ENCODE data around the gene STARD7. TPM values are rescaled to one million over a fixed set of nuclear protein-coding genes. Genes with fewer than 3 reads are reported as not detected.

Gene STARD7
- total RNA-seq, 4 donors from 2014 or later: 93.4 to 122 (median 107) TPM

GRCh38 chr2:96136129-96136720, 72.4 kb downstream of the STARD7 start:
- no peak for ATAC-seq
- TF ChIP-seq EP300 (IDR thresholded peaks at IDR 0.05) (no peak), POLR2A (IDR thresholded peaks at IDR 0.05) (no peak), POLR2AphosphoS5 (IDR thresholded peaks at IDR 0.05) (no peak), CTCF (IDR thresholded peaks at IDR 0.05) (no peak)
- H3K27me3 ChIP-seq: peaks cover 49% of the 10 kb centered on the region

DNA sequence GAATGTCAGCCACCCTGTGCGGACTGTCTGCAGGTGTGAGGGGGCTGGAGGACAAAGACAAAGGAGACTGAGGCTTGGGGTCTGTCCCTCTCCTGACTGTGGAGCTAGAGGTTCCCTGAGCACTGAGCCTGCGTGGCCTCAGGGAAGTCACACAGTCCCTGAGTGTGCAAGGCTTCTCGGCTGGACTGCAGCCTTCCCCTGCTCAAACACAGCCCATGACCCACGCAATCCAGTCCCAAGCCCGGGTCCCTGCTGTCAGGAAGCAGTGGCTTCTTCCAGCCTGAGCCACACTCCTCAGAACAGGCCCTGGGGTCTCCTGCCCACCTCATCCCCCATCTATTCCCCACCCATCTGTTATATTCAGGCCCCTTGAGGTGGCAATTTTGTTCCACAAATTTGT, 73.0 kb downstream of the STARD7 start:
- Histone ChIP-seq H3K9me3 (no peaks in the 10 kb centered on the region), H3K4me1 (no peaks in the 10 kb centered on the region), H3K27me3 (peaks cover 49% of the 10 kb centered on the region), H3K36me3 (no peaks in the 10 kb centered on the region), H3K27ac (no peak overlapping the region), H3K4me3 (no peak overlapping the region)
- no peak for ATAC-seq
- no peak for TF ChIP-seq CTCF (IDR thresholded peaks at IDR 0.05)
- no peak for TF ChIP-seq POLR2A (IDR thresholded peaks at IDR 0.05)
- 74% methylated on average over 4 of the region's 5 CpGs; no CpG with 5 or more reads in 1 of the 2 donors for WGBS, 2 donors (ENCODE audit: low coverage in 1 of 2)

More at GRCh38 chr2:96136129-96136720, 72.4 kb downstream of the STARD7 start:
- no peak overlapping the region for H3K27ac ChIP-seq
- 83 to 96% methylated on average over 4 to 5 of the region's 8 CpGs for WGBS, 2 donors (ENCODE audit: low coverage in 1 of 2)
- H3K36me3 ChIP-seq: no peaks in the 10 kb centered on the region
- H3K4me3 ChIP-seq: no peak overlapping the region
- no peaks in the 10 kb centered on the region for H3K4me1 ChIP-seq
- no peaks in the 10 kb centered on the region for H3K9me3 ChIP-seq

DNA sequence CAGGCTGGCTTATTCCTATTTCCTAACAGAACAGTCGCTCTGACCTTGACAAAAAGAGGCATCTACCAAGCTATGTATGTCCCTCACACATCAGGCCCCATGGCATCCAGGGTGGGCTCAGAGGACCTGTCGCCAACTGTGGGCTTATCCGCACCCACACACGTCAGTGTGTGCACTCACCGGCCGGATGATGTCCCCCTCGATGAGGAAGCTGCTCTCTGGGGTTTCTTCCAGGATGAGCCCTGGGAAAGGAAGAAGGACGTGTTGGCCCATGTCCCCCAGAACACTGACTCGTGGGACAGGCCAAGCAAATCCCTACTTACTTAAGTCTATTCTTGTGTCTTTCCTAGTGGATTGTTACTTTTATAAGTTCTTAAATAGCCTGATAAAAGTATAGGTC, 73.5 kb downstream of the STARD7 start:
- H3K27ac ChIP-seq: no peak overlapping the region
- H3K9me3 ChIP-seq: no peaks in the 10 kb centered on the region
- H3K36me3 ChIP-seq: no peaks in the 10 kb centered on the region
- H3K4me1 ChIP-seq: no peaks in the 10 kb centered on the region
- no peak overlapping the region for H3K4me3 ChIP-seq
- TF ChIP-seq EP300 (IDR thresholded peaks at IDR 0.05) (no peak), POLR2A (IDR thresholded peaks at IDR 0.05) (no peak), POLR2AphosphoS5 (IDR thresholded peaks at IDR 0.05) (no peak), CTCF (IDR thresholded peaks at IDR 0.05) (no peak)
- WGBS, 2 donors (ENCODE audit: low coverage in 1 of 2): 40 to 62% methylated on average over 1 to 7 of the region's 9 CpGs
- peaks cover 49% of the 10 kb centered on the region for H3K27me3 ChIP-seq
- no peak for ATAC-seq

Other genes starting within 250 kb of the STARD7 start
- gene ANKRD36C, start 217.0 kb downstream of the STARD7 start, total RNA-seq: 10 to 100 TPM in 2 of 4 donors, 1 to 10 TPM in 2; 9.0 to 42.6 (median 18.8) TPM
- gene GPAT2, start 173.9 kb downstream of the STARD7 start, total RNA-seq: 1 to 10 TPM; 1.9 to 8.4 (median 3.9) TPM
- gene ADRA2B, start 92.3 kb downstream of the STARD7 start, total RNA-seq: 1 to 10 TPM; 1.3 to 4.9 (median 2.1) TPM
- gene ASTL, start 70.3 kb downstream of the STARD7 start, total RNA-seq: not detected
- gene DUSP2, start 63.4 kb downstream of the STARD7 start, total RNA-seq: 1 to 10 TPM in 1 of 4 donors, under 1 TPM in 2, not detected in 1; 0.23 to 5.4 (median 0.40) TPM
- gene TMEM127, start 57.2 kb upstream of the STARD7 start, total RNA-seq: 10 to 100 TPM; 39.4 to 73.8 (median 43.9) TPM
- gene CIAO1, start 57.4 kb upstream of the STARD7 start, total RNA-seq: 100 to 1,000 TPM in 1 of 4 donors, 10 to 100 TPM in 3; 60.7 to 107 (median 84.8) TPM
- gene SNRNP200, start 96.7 kb upstream of the STARD7 start, total RNA-seq: 100 to 1,000 TPM in 2 of 4 donors, 10 to 100 TPM in 2; 63.4 to 108 (median 98.3) TPM
- 1 to 10 TPM in 1 of 4 donors, under 1 TPM in 2, not detected in 1; 0.27 to 1.0 (median 0.89) TPM for gene ITPRIPL1, start 116.5 kb upstream of the STARD7 start, total RNA-seq
- gene NCAPH, start 126.9 kb upstream of the STARD7 start, total RNA-seq: under 1 TPM in 3 of 4 donors, not detected in 1; 0.40 to 0.59 (median 0.54) TPM

All from gastroesophageal sphincter (tissue), 4 donors.